ENCODE results near the gene TSPAN32.

DNA sequence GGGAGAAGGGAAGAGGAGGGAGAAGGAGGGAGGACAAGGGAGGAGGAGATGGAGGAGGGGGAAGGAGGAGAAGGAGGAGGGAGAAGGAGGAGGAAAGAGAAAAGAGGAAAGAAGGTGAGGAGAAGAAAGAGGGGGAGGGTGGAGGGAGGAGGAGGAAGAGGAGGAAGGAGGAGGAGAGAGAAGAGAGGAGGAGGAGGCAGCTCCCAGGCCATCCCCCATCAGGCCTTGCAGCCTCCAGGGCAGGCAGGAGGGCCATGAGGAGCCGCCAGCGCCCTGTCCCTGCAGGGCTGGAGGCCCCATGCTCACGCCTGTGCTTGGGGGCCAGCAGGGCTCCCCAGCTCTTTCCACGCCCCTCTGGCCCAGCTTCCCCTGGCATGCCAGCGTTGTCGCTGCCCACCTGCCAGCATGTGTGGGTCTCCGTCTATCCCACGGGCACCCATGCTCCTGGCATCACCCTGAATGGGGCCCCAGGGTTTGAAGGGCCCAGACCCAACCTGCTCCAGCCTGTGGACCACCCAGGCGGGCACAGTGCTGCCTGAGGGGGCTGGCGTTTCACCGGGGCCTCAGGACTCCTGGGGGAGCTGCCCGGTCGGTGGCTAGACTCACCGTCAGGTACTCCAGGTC lies 5.2 kb downstream of the TSPAN32 start:
- TF ChIP-seq, protein P1, sequence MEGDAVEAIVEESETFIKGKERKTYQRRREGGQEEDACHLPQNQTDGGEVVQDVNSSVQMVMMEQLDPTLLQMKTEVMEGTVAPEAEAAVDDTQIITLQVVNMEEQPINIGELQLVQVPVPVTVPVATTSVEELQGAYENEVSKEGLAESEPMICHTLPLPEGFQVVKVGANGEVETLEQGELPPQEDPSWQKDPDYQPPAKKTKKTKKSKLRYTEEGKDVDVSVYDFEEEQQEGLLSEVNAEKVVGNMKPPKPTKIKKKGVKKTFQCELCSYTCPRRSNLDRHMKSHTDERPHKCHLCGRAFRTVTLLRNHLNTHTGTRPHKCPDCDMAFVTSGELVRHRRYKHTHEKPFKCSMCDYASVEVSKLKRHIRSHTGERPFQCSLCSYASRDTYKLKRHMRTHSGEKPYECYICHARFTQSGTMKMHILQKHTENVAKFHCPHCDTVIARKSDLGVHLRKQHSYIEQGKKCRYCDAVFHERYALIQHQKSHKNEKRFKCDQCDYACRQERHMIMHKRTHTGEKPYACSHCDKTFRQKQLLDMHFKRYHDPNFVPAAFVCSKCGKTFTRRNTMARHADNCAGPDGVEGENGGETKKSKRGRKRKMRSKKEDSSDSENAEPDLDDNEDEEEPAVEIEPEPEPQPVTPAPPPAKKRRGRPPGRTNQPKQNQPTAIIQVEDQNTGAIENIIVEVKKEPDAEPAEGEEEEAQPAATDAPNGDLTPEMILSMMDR (IDR thresholded peaks at IDR 0.05; ENCODE audit: insufficient read depth, low read length), result no peak
- TF ChIP-seq POLR2AphosphoS5 (IDR thresholded peaks at IDR 0.05; ENCODE audit: low read depth) (no peak), GABPA (IDR thresholded peaks at IDR 0.05; ENCODE audit: low read depth) (no peak), SPI1 (IDR thresholded peaks at IDR 0.05; ENCODE audit: borderline replicate concordance, low read depth) (no peak)
- TF ChIP-seq, protein P2, sequence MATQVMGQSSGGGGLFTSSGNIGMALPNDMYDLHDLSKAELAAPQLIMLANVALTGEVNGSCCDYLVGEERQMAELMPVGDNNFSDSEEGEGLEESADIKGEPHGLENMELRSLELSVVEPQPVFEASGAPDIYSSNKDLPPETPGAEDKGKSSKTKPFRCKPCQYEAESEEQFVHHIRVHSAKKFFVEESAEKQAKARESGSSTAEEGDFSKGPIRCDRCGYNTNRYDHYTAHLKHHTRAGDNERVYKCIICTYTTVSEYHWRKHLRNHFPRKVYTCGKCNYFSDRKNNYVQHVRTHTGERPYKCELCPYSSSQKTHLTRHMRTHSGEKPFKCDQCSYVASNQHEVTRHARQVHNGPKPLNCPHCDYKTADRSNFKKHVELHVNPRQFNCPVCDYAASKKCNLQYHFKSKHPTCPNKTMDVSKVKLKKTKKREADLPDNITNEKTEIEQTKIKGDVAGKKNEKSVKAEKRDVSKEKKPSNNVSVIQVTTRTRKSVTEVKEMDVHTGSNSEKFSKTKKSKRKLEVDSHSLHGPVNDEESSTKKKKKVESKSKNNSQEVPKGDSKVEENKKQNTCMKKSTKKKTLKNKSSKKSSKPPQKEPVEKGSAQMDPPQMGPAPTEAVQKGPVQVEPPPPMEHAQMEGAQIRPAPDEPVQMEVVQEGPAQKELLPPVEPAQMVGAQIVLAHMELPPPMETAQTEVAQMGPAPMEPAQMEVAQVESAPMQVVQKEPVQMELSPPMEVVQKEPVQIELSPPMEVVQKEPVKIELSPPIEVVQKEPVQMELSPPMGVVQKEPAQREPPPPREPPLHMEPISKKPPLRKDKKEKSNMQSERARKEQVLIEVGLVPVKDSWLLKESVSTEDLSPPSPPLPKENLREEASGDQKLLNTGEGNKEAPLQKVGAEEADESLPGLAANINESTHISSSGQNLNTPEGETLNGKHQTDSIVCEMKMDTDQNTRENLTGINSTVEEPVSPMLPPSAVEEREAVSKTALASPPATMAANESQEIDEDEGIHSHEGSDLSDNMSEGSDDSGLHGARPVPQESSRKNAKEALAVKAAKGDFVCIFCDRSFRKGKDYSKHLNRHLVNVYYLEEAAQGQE (IDR thresholded peaks at IDR 0.05; ENCODE audit: insufficient replicate concordance, low read depth), result no peak
